Dermis blood vessel endothelial cell (primary cell): ENCODE data around the gene GAD1. TPM values are rescaled to one million over a fixed set of nuclear protein-coding genes. Genes with fewer than 3 reads are reported as not detected.

ENCODE experiments used
- DNase-seq: peaks from one replicate; pipeline ENCODE4 v3.0.0; 2010
- total RNA-seq: library from RNA; depleted of rRNA; stranded (reverse); fragments of >200 nt; gene quantifications from 2 replicates; pipeline ENCODE4 v1.2.3, GENCODE V29; 2014

The GAD1 gene
- total RNA-seq, 1 donor from 2014 or later, result not detected

DNA sequence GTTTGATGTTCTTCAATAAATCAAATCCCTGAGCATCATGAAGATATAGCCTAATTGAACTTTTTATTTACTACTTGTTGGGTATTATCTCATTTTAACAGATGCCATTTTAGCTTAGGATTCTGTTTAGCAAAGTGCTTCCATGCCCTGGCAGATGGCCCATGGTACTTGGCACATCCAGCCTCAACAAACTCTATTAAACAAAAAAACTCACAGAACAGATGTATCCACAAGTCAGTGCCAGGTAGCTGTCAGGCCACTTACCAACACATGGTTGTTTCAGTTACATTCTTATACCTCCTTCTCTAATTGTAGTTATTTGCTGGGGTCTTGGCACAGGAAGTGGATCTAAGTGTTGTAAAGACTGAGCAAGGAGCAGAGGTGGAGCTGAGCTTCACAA lies 29.6 kb downstream of the GAD1 start:
- DNase-seq, result no peak

DNA sequence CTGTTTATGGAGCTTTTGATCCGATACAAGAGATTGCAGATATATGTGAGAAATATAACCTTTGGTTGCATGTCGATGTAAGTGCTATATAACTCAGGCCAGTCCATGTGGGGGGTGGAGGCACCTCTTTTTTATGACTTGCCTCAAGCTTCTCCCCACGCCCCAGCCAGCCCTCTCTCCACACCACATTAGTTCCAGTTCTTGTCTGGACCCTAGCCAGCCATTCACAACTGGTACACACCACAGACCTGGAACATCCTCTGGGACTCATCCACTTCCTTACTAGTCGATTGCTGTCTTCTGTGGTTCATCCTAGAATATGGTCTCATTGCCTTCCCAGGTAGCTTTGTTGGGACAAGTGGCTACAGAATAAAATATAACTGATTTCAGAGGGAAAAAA lies 31.0 kb downstream of the GAD1 start:
- DNase-seq, result no peak

DNA sequence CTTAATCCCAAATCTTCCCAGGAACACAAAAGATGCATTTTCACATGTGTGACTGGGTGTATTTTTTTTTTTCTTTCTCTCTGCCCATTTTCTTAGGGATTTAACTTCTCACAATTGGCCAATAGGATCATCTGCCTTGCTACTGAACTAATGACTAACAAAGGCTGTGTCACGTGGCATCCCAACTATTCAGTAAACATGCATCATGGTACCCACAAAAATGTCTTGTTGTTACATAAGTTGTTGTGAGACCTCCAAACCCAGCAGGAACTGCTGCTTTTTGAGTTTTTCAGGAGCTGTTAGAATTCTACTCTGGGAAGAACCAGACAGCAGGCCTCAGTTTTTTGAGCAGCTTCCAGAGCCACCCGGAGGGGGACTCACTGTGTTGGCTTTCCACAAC lies 31.9 kb downstream of the GAD1 start:
- no peak for DNase-seq

DNA sequence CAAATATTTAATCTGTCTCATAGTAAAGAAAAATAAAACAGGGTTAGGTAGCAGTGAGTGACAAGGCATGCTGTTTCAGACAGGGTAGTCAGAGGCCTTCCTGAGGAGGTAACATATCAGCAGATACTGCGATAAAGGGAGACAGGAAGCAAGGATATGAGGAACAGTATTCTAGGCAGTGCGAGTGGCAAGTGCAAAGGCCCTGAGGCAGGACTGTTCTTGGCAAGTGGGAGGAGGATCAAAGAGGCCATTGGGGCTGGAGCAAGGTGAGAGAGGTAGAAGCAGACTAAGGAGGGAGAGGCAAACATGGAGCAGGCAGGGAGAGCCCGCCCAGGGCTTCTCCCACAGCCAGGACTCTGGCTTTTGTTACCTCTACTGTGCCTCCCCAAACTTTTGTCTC lies 33.6 kb downstream of the GAD1 start:
- DNase-seq, result no peak

DNA sequence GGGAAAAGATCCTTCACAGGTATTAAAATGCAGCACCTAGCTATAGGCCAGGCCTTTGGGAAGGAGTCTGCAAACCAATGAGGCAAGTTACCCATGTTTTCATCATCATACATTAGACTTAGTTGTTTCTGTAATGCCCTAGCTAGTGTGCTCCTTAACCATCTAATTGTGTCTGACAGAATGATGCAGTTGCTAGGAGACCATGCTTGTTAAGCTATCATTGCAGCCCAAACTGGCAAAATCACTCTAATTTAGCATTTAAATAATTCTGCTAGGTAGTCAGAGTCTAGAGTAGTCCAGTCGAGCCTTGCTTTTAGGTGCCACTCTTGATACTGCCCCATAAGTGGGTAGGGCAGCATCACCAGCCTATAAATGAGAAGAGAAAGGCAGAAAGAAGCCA lies 34.9 kb downstream of the GAD1 start:
- no peak for DNase-seq

DNA sequence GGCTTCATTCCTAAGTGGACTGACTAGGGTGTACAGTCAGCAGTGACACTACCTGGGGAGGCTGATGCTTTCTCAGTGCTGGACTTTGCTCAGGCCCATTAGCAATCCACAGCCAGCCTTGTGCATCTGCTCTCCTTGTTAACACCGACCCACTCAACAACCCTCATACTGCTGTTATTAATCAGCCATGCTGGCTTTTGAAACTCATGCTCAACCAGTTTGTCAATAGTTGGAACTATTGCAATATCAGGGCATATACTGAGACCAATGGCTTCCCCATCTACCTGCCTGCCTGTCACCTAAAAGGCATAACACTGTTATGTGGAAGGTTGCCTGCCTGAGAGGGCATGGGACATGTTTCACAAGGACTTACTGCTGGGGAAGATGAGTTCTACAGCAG lies 39.4 kb downstream of the GAD1 start:
- DNase-seq, result no peak

DNA sequence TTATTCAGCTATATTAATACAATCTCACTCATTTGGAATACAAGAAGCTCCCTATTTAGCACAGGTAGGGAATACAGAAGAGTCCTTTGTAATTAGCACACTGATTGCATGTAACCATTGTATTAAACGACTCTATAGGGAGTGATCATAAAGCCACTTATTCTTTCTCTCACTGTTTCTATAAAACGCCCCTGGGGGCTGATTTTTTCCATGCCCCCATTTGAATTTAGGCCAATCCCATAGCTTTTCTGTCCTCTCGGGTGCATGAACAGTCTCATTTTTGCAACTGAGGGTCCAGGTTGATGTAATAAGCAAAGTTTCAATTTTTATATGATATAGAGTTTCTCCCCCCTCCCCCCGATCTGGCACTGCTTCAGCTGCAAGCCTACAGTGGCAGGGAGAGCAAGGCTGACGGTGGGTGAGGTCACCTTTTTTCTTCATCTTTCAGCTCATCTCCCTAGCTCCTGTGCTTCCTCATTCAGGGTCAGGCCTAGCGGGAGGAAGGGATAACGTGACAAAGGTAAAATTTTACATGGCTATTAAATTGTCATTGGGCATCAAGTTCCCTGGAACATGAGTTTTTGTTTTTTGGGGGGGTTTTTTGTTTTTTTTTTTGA lies 45.7 kb downstream of the GAD1 start:
- DNase-seq, result no peak

DNA sequence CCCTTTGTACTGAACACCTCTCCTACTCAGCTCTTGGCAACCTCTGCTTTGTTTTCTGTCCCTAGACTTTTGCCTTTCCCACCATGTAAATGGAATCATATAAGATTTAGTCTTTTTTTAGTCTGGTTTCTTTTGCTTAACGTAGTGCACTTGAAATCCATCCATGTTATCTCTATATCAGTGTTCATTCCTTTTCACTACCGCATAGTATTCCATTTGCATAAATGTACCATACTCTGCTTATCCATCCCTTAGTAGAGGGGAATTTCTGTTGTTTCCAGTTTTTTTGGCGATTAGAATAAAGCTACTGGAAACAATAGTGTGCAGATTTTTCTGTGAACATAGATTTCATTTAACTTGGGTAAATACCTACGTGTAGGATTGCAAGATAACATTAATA lies 46.4 kb downstream of the GAD1 start:
- no peak for DNase-seq

DNA sequence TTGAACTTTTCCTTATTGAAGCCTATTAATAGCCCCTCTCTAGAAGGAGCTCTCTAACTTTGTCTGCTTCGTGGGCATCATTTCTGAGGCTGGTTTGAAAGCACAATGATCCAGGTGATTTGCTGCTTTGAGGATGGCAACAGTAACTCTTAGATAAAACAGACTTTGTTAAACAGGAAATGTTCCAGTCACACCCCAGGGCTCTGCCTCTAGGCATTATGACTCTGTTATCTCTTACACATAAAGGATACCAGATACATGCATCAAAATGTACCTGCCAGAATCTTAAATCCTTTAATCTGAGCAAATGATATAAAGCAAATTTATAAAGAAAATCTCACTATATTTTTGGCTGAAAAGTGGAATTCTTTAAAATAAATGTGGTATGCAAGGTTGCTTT lies 52.3 kb downstream of the GAD1 start:
- DNase-seq, result no peak

DNA sequence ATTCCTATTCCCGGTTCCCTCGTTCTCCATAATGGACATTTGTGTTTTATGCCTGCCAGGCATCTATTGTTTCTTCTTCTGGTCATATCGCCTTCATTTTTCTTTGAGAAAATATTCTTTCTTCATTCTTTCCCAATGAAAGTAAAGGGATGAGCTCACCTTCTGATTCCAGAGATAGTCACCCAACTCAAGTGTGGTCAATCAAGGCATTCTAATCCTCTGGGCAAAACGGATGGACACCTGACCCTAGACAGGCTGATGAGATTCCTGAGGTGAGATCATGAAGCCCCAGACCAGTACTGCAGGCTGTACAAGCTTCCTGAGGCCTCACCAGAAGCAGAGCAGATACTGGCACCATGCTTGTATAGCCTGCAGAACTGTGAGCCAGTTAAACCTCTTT lies 52.8 kb downstream of the GAD1 start:
- DNase-seq, result no peak

DNA sequence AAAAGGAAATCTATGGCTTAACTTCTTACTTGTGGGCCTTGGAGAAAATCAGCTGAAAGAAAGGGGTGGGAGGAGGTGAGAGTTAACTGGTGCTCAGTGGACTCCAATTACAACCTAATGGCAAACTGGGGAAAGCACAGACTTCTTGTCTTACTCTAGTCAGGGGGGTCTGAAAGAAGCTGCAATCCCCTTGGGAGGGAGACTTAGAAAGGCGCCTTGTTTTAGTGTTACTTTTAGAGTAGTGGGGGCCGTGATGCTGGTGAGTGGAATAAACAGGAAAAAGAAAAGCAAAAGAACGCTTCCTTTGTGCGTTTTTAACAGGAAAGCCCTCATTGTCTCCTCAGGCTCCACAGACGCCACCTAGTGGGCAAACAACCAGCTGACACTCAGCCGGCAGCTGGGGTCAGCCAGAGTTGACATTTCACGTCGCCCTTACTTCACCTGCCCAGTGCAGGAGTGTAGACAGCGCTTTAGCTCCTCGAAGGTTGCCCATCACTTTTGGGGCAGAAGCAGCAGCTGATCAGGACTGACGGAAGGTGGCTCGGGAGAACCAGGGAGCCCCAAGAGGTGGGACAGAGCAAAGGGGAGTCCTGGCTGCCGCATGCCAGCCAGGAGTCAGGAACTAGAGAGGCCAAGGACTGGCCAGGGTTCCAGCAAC lies 56.5 kb downstream of the GAD1 start:
- DNase-seq, result peak; percentile 78

DNA sequence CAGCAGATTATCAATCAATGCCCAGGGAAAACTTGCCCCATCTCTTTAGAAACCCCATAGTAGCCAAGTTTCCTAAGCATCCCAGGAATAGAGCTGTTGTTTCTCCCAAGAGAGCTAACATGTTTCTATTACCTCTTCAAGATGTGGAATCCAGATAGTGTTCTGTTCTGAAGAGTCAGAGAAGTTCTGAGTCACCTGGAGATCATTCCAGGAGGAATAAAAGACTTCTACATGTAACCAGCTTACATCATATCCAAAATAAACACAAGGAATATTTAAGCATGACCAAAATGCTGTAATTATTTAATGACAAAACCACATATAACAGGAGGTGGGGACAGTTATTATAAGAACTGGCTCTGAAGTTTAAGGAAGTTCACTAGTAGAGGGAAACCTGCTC lies 61.4 kb downstream of the GAD1 start:
- DNase-seq, result no peak

DNA sequence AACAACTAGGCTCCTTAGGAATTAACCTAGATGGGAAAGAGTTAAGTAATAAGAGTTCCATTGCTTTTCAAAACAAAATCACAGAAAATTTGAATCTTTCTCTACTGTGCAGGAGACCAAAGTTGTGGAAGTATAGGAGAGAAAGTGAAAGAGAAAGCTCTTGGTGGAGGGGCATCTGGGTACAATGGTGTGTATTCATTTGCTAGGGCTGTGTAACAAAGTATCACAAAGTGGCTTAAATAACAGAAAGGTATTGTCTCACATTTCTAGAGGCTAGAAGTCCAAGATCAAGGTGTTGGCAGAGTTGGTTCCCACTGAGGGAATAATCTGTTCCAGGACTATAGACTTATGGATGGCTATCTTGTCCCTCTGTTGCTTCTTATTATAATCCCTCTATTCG lies 61.8 kb downstream of the GAD1 start:
- no peak for DNase-seq

DNA sequence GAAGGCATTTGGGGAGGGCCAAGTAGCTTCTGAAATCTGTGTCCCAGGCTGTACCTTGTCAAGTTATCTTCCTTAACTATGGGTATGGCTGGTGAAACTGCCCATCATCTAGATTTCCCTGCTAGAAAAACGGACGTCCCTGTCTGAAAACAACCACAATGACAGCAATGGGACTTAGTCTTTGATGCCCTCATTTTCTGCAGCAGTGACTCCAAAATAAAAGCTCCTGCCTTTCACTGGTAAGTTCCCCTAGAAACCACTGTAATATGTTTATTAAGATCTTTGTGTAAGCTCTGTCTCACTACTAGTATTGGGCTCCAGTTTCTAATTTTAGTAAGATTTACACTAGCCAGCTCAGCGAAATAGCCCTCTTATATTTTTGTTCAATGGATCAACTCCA lies 65.2 kb downstream of the GAD1 start:
- DNase-seq, result no peak

DNA sequence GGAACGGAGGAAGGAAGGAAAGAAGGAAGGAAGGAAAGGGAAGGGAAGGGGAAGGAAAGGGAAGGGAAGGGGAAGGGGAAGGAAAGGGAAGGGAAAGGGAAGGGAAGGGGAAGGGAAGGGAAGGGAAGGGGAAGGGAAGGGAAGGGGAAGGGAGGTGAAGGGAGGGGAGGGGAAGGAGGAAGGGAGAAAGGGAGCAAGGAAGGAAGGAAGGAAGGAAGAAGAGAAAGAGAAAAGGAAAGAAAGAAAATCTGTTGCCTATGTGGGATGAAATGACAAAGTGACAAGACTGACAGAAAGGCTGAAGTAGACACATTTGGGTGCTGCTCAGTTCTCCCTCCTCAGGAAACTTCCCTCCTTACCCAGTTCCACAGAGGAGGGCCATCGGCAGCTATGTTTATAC lies 66.1 kb downstream of the GAD1 start:
- no peak for DNase-seq

DNA sequence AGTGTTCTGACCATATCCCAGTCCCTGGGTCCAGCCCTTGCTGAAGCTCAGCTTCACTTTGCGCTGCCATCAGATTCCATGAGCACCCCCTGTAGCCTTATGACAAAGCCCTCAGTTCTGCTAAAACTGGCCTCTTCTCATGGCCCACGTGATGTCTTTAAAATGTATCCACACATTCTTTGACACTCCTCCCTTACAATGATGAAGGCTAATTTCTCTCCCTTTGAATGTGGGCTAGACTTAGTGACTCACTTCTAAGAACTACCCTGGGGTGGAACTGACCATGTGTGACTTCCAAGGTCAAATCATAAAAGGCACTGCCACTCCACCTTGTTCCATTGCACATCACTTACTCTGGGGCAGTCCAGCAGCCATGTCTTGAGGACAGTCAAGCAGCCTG lies 67.0 kb downstream of the GAD1 start:
- DNase-seq, result no peak

DNA sequence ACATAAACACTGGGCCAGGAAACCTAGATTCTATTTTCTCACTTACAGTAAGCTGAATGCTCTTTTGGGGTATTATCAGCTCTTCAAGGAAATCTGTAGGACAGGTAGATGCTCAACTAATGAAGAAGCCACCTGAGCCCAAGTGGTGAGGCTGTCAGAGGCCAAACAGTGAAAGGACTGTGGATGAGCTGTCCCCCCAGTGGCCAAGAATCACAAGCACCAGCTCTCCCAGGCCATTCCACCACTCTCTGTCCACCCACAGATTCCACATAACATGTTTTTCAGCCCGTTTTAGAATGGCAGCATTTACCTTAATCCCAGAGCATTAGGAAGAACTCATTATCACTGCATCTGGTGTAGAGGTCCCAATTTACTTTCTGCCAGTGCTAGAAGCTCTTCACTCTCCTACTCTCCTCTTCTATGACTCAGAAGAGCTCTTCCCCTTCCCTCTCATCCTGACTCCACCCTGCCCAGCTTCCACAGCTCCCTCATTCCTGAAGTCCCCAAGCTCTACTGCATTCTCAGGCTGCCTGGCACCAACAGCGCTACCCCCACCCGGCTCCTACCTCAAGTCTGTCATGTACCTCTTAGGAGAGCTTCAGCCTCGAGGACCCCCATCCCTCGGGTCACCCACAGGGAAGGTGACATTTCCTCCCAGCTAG lies 68.6 kb downstream of the GAD1 start:
- no peak for DNase-seq

DNA sequence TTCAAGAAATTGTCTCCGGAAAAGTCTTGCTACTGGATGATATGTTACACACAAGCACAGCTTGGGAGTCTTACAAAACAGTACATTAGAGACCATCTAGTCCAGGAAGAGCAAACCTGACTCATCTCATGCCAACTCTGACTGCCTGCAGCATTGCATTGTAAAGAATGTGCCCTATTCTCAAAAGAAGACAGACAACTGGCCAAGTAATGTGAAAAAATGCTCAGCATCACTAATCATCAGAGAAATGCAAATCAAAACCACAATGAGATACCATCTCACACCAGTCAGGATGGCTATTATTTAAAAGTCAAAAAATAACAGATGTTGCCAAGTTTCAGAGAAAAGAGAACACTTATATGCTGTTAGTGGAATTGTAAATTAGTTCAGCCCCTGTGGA lies 69.7 kb downstream of the GAD1 start:
- DNase-seq, result no peak

DNA sequence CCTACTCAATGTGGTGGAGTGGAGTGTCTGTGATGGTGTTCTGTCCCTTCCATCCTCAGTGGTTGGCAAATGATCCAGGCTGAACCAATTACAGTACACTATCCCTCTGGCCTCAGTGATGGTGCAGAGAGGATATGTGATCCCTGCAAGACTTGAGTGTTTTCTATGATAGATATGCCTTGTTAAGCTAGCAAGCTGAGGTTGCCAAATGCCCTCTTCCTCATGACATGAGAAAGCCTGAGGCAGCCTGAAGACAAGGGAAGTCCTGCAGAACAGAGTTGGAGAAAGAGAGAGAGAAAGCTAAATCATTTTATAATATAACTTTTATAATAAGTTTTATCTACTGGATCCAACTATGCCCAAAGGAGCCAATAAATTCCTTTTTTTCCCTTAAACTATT lies 70.8 kb downstream of the GAD1 start:
- no peak for DNase-seq

DNA sequence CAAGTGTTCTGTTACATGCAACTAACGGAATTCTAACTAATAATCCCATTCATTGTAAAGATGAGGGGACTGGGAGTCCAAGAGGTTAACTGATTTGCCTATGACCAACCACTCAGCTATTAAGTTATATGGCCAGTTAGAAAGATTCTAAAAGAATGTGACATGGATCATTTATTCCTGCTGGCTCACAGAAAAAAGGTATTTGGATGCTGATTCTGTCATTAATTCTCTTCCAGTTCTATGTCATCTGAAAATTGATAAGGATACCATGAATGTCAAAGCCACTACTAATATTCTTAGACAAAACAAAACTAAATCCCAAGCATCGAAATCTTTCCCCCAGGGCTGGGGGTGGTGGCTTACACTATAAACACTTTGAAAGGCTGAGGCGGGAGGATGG lies 71.2 kb downstream of the GAD1 start:
- DNase-seq, result no peak

DNA sequence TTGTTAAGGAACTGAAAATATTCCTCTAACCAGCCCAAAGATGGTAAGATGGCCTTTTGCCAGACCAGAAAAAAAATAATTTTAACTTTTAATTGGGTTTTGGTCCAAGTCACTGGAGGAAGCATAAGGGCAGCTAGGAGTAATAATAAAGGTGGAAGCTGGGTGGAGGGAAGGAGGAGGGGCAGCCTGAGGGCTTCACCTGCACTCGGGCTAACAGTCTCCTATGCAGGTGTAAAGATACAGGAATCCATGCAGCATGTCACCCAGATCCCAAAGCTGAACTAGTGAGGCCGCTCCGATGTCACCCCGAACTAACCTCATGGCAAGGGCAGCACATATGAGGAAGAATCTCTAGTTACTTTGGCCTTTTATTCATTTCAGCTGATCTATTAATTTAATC lies 75.2 kb downstream of the GAD1 start:
- DNase-seq, result no peak

DNA sequence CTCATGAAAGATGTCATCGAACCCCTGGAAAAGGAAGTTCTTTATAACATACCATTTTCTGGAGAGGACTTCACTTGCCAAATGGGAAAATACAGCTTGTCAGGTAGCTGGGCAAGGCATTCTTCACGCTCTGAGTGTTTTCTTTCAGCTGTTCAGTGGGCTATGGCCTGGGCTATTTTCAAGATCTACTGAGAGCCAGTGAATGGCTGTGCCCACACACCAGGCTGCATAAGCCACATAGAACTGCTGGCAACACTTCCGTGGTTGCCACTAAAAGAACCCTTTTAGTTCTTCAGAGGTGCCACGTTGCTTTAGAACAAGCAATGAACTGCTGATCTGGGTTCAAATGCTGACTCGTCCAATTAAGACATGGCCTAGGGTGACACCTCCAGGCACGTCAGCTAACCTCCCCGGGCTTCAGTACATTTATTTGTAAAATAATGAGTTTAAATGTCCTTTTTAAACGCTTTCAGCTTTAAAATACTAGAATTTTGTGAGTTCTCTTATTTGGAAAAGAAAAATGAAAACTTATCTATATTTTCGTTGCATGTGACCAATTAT lies 75.8 kb downstream of the GAD1 start:
- no peak for DNase-seq

DNA sequence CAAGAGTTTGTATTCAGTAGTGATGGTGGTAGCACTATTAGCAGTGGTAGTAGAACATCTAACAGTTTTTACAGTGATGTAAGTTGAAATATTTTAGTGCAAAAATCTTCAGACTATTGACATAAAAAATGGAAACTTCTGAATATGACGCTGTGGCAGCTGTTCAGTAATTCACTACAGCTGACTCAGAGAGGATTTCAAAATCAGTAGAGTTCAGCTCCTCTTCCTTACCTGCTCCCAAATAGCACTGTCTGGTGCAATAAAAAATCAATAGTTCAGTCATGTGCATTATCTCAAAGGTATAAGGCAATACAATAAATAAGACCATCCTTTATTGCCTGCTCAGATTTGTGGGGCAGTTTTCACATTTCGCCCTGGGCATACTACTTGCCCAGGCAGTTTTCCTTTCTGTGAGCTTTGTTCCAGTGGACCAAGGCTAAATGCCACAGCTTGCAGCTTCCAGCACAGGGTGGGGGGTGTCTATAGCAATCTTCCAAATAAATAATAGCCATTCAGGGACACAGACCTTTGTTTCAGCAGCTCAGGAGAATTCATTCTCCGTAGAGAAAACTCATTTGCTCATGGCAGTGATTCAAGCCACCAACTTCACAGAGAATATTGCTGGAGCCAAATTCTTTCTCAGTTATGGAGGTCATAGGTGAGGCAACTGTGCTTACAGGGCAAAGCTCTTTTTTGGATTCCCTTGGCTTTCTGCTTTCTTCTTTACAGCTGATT lies 78.5 kb downstream of the GAD1 start:
- no peak for DNase-seq

DNA sequence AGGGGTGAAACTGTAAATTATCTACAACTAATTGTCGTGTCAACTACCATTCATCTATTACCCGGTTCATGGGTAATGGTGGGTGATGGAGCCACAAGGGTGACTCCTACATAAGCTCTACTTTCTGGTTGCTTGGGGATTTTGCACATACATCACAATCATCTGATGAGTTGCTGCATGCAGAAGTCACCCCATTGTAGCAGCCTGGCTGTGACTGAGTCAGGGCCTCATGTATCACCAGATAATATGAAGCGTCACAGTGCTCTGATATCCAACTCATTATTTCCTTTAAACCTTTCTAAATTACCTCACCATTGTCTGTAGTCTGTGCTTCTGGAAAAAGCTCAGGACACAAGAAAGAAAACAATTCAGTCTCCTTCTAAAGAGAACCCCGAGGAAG lies 79.9 kb downstream of the GAD1 start:
- no peak for DNase-seq
